NCI-H524 treated with DMSO at 0.1 percent for 48 hours (cell line): ENCODE results near the gene GLUD1.
"Not testable (repeated sequence)": the region's sequence is repeated elsewhere in the genome, so short reads cannot be mapped to it uniquely, and the experiment has no call there.

Experiments
- DNase-seq: peaks from one replicate; lab custom pipeline; 2025; lab: John Stamatoyannopoulos, UW

GLUD1 gene

DNA sequence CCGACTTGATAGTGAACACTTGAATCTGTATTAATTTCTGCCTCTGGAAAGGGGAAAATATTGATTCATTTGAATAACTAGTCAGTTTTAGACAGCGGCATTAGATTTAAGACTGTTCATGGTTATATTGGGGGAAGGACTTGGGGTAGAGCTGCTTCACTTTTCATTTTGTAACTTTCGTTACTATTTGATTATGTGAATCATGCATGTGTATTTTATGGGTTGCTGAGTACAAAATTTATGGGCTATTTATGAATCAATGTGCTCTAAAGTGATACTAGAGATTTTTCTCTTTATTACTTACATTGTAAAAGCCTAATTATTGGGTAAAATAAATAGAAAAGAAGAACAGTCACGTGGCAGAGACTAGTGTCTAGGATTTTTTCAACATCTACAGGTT is 4.9 kb downstream of the GLUD1 start:
- no peak for DNase-seq

DNA sequence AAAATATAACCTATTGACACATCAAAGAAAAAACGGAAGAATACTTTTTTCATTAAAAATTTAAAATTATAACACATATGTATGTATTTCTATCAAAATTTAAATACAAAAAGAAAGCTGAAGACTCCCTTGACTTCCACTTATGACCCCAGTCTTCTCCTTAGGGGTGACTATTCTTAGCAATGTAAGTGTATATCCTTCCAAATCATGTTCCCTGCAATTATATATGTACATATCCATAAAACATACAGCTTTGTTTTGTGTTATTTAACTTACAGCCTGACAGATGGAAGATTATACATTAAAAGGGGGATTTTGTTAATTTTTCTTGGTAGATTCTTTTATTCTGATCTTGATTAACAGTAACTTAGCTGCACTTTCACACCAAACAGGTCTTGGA is 9.1 kb downstream of the GLUD1 start:
- DNase-seq: no peak

DNA sequence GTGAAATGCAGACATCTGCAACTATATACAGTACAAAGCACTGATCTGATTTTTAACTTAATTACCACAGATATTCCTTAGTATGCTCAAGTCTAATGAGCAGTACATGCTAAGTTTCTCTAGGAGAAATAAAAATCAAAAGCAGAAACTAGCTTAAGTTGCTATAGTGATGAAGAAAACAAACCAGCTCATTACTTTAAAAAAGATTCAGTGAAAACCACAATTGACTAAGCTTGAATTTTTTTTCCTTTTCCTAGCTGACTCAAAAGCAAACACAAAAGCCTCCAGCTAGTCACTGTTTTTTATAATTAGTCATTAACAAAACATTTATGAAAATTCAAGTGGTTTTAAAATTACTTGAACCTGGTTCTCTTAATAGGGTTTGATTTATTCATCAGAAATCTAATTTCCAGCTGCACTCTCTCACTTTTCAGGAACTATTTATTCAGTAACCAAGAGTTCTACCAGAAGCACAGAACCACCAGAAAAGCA is 10.3 kb downstream of the GLUD1 start:
- DNase-seq: not testable (repeated sequence)

DNA sequence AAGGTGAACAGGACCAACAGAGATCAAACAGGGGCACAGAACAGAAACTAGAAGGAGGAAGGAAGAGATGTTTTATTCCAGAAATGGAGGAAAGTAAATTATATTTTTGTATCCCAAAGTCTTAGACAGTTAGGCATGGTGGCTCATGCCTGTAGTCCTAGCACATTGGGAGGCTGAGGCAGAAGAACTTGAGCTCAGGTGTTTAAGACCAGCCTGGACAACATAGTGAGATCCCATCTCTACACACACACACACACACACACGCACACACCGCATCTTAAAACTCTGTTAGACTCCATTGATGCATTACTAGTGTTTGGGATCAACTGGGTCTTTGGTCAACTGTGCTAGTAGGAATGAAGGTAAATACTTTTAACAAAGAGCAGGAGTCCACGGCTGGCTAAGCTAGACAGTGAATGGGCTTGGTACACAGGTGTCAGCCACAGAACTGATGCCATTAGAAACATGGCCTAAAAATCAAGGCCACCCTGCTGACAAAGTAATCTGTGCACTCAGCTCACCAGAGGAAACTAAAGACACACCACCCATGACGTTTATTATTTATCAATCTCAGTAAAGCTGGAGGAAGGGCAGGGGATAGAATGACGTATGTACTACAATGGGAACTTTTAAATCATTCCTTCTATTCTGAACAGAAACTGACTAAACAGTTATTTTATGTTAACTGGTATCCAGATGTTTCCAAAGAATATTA is 10.9 kb downstream of the GLUD1 start:
- DNase-seq: not testable (repeated sequence)

DNA sequence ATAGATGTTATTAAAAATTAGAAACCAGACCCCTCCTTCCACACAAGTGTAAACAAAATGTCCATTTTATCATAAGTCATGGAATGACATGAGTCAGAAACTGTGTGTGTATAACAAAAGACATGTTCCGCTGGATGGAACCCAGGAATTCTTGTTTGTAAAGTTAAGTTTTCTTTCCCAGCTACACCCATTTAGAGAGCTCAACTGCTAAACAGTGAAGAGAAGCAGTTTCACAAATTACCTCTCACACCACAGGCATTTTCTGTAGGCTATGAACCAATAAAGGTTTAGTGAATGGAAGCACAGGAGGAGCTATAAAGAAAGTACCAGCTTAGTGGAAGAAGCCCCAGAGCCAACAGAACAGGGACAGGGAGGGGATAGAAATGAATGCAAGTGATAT is 12.4 kb downstream of the GLUD1 start:
- DNase-seq: not testable (repeated sequence)

DNA sequence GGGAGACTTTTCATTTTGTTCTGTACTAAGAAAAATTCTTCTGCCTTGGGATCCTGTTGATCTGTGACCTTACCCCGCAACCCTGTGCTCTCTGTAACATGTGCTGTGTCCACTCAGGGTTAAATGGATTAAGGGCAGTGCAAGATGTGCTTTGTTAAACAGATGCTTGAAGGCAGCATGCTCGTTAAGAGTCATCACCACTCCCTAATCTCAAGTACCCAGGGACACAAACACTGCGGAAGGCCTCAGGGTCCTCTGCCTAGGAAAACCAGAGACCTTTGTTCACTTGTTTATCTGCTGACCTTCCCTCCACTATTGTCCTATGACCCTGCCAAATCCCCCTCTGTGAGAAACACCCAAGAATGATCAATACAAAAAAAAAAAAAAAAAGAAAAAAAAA is 13.1 kb downstream of the GLUD1 start:
- DNase-seq: not testable (repeated sequence)

DNA sequence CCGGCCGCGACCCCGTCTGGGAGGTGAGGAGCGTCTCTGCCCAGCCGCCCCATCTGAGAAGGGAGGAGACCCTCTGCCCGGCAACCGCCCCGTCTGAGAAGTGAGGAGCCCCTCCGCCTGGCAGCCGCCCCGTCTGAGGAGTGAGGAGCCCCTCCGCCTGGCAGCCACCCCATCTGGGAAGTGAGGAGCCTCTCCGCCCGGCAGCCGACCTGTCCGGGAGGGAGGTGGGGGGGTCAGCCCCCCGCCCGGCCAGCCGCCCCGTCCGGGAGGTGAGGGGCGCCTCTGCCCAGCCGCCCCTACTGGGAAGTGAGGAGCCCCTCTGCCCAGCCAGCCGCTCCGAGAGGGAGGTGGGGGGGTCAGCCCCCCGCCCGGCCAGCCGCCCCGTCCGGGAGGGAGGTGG is 14.0 kb downstream of the GLUD1 start:
- DNase-seq: not testable (repeated sequence)

DNA sequence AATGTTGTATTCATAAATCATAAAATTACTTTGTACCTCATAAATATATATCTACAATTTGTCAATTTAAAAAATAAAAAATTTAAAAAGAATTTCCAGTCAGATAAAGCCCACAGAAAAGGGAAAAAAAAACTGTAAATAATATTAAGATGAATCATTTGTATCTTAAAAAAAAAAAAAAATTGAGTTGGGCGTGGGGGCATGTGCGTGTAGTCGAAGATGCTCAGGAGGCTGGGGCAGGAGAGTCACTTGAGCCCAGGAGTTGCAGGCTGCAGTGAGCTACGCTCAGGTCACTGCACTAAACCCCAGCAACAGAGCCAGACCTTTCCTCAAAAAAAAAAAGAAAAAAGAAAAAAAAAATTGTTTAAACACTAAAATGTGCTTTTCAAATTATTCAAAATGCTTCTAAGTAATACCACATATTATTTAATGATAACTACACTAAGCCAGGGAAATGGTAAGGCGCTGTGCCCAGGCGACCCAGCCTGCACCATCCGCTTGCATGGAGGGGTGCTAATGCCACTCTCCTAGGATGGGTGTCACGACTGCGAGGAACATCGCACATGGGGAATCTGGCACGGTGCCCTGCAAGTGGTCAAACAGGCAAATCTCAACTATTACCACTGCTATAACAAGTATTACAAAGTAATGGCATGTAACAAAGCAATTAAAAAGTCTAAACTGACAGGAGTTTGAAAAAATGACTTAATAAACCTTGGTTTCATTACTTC is 15.4 kb downstream of the GLUD1 start:
- DNase-seq: no peak

DNA sequence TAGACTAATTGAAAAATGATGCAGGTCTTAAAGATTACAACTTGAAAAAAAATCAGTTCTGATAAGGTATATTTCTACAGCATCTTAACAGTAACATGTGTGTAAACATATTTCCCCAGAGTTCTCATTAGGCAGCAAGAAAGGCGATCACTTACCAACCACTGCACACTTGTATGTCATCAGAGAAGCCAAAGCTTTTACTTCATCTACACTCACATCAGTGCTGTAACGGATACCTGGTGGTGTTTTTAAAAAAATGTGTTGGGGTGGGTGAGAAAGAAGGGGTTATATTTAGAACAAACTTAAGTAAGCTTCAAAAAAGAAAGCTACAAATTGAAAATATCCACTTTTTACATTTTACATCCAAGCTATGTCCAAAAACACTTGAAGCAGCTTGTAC is 18.2 kb downstream of the GLUD1 start:
- not testable (repeated sequence) for DNase-seq

DNA sequence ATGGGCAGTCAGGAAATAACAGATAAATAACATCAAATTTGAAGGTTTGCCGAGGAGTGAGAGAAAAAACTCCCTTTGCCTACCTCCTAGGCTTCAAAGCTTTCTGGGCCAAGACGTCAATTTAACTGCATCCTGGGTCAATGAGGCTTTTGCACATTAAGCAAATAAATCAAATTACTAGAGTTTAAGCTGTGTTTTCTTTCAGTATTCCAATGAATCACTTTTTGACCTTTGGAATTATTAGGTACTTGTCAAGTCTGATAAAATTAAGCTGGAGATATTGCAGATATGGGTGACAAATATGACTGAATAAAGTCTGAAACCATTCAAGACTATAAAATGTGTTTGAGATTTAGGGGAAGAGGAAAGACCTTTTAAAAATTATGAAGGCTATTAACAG is 22.2 kb downstream of the GLUD1 start:
- no peak for DNase-seq

DNA sequence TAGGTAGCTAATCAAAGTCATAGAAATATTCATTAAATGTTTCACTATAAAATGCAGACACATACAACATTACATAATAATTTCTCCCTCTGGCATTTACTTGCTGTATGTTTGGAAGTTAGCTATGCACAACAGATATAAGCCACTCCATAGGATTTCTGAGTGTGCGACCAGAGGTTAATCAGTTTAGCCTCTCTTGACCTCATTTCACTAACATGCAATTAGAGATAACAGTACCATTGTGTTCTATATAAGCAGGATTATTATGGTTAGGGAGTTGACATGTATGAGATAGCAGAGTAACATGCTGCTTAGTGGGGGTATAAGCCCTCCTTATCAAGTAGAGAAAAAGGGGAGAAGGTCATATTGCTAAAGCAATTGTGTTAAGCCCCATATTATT is 26.4 kb downstream of the GLUD1 start:
- no peak for DNase-seq

DNA sequence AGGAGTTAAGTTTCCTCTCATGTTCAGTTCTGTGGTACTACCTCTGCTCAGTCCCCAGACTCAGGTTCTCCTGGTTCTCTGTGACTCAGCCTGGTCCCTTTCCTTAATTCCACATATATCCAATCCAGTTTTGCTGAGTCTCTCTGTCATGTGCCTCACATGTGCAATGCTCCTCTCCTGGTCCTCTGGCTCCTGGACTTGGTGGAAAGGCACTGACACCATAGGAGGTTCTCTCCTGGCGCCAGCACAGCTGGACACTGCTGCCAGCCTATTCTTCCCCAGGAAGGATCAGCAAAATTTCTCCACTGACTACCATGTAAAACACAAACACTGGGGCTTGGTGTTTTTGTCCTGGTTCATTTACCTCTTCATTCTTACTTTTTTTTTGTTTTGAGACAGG is 27.8 kb downstream of the GLUD1 start:
- no peak for DNase-seq

DNA sequence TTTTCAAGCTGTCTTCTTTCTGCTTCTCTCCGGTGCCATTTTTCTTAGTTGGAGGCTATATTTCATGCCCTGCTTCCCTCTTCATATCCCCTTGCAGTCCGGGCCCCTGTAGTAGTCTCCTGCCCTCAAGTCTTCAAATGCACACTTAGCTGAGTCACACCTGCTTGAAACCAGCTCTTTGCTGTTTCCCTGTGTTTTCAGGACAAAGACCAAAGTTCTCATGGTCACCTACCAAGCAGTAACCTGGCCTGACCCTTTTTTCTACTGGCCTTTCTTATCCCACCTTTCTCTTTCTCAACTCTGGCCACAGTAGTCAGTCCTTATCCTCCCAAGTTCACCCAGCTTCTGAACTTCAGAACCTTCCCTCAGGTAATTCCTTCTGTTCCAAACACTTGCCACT is 28.5 kb downstream of the GLUD1 start:
- no peak for DNase-seq

DNA sequence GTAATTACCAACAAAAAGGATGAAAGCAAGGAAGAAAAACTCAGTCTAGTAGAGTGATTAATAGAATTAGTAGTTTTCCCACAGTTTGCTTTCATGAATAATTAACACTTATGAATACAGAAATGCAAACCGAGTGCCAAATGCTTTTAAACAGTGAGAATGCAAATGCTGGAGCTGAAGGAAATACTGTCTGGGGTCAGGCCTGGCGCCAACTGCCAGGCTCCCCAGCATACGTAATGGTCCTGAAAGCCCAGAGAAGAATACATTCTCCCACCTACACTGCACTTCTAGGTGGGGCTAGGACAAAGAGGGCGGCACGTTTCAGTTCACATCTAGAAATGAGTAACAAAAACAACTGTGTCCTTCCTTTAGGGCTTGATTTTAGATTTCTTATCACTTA is 30.0 kb downstream of the GLUD1 start:
- DNase-seq: no peak

DNA sequence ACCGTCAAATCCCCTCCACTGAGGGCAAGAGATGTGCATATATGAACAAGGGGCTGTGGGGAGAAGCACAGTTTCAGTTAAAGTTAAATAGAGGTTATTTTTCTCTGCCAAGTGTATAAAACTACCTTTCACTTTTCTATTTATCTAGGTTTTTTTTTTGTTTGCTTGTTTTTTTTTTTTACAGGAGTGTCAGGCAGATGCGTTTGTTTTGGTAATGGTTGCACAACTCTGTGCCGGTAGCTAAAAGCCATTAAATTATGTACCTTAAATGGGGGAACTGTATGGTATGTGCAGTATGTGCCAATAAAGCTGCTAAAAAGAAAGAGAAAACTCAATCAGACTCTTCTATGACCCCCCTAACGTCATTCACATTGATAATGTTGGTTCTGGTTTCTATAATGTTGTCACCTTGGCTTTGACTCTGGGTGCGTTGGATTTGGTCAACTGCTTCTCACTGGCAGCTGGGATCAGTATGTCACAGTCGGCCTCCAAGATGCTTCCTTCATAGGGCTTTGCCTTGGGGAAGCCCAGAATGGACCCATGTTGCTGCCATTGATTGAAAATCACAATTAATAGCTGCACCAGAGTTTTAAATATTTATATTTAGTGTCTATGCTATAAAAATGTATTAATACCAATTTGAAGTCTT is 34.2 kb downstream of the GLUD1 start:
- DNase-seq: no peak

DNA sequence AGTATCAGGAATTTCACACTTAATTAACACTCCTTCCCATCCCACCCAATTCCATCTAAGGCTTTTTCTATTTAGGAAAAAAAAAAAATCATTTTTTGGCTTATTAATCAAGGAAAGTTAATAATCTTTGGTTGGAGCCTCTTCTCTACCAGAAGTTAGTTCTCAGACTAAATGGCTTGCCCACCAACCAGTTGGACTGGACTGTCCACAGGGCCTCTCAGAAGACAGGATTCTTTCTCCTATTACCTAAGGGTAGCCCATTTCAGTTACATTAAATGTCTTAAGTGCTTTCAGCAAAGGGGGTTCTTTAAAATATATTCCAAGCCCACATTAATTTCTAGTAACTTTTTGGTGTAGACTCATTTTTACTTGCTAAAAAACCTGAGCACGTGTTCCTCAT is 35.2 kb downstream of the GLUD1 start:
- DNase-seq: no peak

DNA sequence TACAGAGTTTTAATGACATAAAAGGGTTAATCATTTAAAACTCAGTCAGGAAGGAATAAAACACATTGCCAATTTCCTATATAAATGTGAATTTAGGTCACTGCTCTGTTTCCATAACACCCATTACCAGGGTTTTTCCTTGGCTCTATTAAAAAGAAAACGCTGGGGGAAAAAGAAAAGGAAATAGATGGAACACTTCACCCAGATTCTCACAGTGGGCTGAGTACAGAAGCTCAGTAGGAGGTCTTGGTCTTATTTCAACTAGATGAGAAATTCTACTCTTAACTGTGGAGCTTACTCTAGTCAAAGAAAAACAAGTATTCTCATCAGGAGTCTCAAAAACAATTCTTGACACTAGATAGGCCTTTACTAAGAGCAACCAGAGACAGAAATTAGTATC is 36.5 kb downstream of the GLUD1 start:
- no peak for DNase-seq

DNA sequence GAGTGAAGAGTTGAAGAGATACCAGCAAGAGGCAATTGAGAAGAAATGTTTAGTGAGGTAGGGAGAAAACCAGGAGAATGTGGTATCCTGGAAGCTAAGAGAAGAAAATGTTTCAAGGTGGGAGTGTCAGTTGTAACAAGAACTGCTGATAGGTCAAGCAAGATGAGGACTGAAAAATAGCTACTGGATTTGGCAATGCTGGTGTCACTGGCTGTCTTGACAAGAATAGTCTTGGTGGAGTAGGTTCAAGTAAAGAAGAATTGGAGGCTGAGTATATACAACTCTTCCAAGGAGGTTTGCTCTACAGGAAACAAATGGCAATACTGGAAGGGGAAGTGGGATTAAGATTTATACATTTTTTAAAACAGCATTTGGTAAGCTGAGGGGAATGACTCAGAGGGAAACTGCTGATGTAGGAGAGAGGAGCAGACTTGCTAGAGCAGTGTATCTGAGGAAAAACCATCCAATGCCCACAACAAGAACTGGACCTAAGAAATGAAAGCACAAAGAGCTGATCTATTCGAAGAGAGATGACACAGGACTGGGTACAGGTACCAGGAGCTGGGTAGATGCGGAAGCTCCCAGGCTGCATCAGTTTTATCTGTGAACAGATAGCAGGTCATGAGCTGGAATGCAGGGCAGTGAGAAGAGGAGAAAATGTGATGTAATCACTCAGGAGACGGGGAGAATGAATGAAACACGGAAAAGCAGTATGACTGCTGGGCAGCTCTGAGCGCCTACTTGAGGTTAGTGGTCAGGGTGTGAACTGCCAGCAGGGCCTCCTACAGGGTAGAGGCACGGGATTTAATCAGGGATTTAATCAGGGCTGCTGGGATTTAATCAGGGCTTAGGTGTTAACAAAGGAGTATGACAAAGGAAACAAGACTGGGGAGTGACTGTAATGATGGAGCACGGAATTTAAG is 40.0 kb downstream of the GLUD1 start:
- no peak for DNase-seq

DNA sequence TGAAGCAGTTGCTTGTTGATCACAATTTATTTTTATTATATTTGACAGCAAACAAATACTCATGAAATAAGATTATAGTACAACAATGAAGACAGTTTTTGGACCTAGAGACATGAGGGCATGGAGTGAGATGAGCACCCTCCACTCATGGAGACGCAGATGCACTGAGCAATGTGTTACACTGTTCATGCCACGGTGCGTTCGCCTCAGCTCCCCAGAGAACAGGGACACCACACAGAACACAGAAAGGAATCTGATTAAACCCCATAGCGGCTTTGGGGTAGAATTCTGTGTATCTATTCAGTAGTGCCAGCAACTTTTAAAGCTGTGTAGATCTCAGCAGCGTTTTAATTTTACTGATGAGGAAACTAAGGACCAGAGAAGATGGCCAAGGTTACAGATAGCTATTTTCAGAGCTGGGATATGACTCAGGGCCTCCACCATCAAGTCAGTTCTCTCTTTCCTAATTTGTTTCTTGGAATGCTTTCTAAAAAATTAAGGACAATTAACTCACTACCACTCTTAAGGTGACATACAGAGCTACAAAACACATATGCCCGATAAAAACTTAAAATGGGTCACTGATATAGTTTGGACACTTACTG is 41.0 kb downstream of the GLUD1 start:
- no peak for DNase-seq

DNA sequence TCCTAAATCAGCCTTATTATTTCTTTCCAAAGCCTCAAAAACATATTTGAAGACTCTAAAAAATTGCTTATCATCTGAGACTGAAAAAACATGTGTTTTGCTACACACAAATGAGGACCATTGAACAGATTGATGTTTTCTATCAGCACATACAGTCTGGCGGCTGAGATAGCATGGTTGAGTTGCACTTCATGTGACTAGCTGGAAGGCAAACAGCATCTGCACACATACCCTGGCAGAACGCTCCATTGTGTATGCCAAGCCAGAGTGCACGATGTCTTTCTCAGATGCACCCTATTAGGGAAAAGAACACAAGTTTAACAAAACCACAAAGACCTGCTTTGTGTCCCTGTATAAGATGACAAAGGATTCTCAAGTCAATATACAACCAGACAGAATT is 41.5 kb downstream of the GLUD1 start:
- no peak for DNase-seq

DNA sequence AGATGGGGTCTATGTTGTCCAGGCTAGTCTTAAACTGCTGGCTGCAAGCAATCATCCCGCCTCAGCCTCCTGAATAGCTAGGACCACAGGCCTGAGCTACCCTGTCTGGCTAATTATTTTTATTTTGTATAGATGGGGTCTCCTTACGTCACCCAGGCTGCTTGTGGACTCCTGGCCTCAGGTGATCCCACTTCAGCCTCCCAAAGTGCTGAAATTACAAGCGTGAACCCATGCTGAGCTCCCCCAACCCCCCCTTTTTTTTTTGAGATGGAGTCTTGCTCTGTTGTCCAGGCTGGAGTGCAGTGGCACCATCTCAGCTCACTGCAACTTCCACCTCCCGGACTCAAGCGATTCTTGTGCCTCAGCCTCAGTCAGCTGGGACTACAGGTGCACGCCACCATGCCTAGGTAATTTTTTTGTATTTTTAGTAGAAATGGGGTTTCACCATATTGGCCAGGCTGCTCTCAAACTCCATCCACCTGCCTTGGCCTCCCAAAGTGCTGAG is 49.2 kb downstream of the GLUD1 start:
- DNase-seq: no peak
